GM12872 (cell line): Measurements from ENCODE around the gene CASR.

ENCODE experiments used
- TF ChIP-seq, protein P1 (sequence below): IDR thresholded peaks from 3 replicates; pipeline ENCODE4 v1.5.1; 2011; ENCODE audit warnings: low read depth, mild to moderate bottlenecking, low read length, moderate library complexity; ENCODE audit not compliant: insufficient read depth

The CASR gene

GRCh38 chr3:122190525-122190924 is 7.1 kb downstream of the CASR start:
- TF ChIP-seq, protein P1, sequence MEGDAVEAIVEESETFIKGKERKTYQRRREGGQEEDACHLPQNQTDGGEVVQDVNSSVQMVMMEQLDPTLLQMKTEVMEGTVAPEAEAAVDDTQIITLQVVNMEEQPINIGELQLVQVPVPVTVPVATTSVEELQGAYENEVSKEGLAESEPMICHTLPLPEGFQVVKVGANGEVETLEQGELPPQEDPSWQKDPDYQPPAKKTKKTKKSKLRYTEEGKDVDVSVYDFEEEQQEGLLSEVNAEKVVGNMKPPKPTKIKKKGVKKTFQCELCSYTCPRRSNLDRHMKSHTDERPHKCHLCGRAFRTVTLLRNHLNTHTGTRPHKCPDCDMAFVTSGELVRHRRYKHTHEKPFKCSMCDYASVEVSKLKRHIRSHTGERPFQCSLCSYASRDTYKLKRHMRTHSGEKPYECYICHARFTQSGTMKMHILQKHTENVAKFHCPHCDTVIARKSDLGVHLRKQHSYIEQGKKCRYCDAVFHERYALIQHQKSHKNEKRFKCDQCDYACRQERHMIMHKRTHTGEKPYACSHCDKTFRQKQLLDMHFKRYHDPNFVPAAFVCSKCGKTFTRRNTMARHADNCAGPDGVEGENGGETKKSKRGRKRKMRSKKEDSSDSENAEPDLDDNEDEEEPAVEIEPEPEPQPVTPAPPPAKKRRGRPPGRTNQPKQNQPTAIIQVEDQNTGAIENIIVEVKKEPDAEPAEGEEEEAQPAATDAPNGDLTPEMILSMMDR: no peak

DNA sequence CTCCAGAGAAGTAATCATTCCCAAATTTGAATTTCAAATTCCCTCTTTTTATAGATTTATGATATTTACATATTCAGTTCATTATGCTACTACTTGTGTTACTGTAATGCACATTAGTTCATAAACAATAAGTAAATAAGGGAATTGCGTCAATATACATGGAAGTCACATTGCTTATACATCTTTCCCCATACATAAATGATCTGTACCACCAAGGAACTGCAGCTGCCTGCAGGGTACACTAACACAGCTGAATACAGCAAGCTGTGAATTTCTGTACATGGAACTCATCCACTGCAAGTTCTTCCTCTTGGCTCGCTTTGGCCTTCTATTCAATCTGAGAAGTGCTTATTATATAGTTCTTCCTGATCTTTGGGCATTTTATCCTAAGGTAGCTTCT is 15.5 kb downstream of the CASR start:
- TF ChIP-seq, protein P1: no peak

DNA sequence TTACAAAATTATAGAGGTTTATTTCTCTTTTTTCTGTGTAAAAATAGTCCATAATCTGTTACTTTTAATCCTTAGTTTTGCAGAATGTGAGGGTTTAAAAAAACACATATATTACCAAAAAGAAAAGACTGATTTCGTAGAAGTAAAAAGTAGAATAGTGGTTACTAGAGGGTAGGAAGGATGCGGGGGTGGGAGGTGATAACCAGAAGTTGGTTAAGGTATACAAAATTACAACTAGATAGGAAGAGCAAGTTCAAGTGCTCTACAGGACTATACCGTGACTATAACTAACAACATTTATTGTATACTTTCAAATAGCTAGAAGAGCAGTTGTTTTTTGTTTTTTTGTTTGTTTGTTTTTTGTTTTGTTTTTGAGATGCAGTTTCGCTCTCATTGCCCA is 16.1 kb downstream of the CASR start:
- TF ChIP-seq, protein P1: no peak

- TF ChIP-seq, protein P1: no peak
Observed at GRCh38 chr3:122200661-122201060, 17.2 kb downstream of the CASR start.

DNA sequence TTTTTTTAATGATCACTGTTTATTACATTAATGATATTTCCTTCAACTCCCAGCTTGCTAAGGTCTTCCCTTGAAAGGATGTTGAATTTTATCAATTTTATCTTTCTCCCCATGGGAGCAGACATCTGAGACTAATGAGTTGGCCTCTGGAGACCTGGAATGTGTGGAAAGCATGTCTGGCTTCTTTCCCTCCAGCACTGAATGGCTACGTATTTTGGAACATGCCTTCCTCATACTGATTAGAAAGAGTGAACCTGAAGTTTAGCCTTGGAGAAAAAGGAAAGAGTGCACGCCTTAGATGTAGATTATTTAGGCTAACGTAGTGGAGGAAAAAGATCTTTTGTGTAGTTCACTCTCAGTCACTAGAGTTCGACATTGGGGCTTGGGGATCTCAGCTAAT is 25.1 kb downstream of the CASR start:
- TF ChIP-seq, protein P1: no peak

- TF ChIP-seq, protein P1: no peak
Observed at GRCh38 chr3:122213650-122214049, 30.2 kb downstream of the CASR start.

GRCh38 chr3:122214711-122215110 is 31.2 kb downstream of the CASR start:
- TF ChIP-seq, protein P1: no peak
